HL-60/S4 treated with retinoic acid at 250 ng/mL for 4 days and 3 days (cell line): ENCODE measurements around the gene TNIP1.

Source experiments
- in situ Hi-C: fragments of 300-500 bp; cut with MboI; formaldehyde crosslinking; loops from 2 replicates; pipeline ENCODE4 v1.7.0; 2022; ENCODE audit warnings: low sequenced_read_pairs

The TNIP1 gene

GRCh38 chr5:151084363-151084762 lies 3.5 kb upstream of the TNIP1 start:
- in situ Hi-C loops, result no loop called here

- in situ Hi-C loops, result no loop called here
Observed at GRCh38 chr5:151083081-151083676, 2.3 kb upstream of the TNIP1 start.

- in situ Hi-C loops, result no loop called here
Observed at GRCh38 chr5:151082282-151082902, 1.6 kb upstream of the TNIP1 start.

GRCh38 chr5:151081431-151082281 lies 822 bp upstream of the TNIP1 start:
- in situ Hi-C loops, result no loop called here

- in situ Hi-C loops, result no loop called here
Observed at GRCh38 chr5:151079838-151080612, 809 bp downstream of the TNIP1 start.

GRCh38 chr5:151078490-151079262 lies 2.2 kb downstream of the TNIP1 start:
- in situ Hi-C loops, result no loop called here

- in situ Hi-C loops, result no loop called here
Observed at GRCh38 chr5:151077967-151078366, 2.9 kb downstream of the TNIP1 start.

- in situ Hi-C loops, result no loop called here
Observed at GRCh38 chr5:151077419-151077818, 3.4 kb downstream of the TNIP1 start.

GRCh38 chr5:151076616-151077015 lies 4.2 kb downstream of the TNIP1 start:
- in situ Hi-C loops, result no loop called here

GRCh38 chr5:151075698-151076331 lies 5.0 kb downstream of the TNIP1 start:
- in situ Hi-C loops, result no loop called here

- in situ Hi-C loops, result no loop called here
Observed at GRCh38 chr5:151074557-151074956, 6.3 kb downstream of the TNIP1 start.

GRCh38 chr5:151073280-151073679 lies 7.6 kb downstream of the TNIP1 start:
- in situ Hi-C loops, result no loop called here

GRCh38 chr5:151072630-151073025 lies 8.2 kb downstream of the TNIP1 start:
- in situ Hi-C loops, result no loop called here

GRCh38 chr5:151071848-151072629 lies 8.8 kb downstream of the TNIP1 start:
- in situ Hi-C loops, result no loop called here

- in situ Hi-C loops, result no loop called here
Observed at GRCh38 chr5:151071021-151071420, 9.8 kb downstream of the TNIP1 start.

GRCh38 chr5:151070449-151070848 lies 10.4 kb downstream of the TNIP1 start:
- in situ Hi-C loops, result no loop called here

GRCh38 chr5:151068433-151069197 lies 12.2 kb downstream of the TNIP1 start:
- in situ Hi-C loops, result no loop called here

- in situ Hi-C loops, result no loop called here
Observed at GRCh38 chr5:151067632-151068432, 13.0 kb downstream of the TNIP1 start.
